Neural crest cell (in vitro differentiated cells): Measurements from ENCODE around the gene HOXA11. TPM values are rescaled to one million over a fixed set of nuclear protein-coding genes. Genes with fewer than 3 reads are reported as not detected.

ENCODE experiments used
- DNase-seq: peaks from one replicate; pipeline ENCODE4 v3.0.0; 2021; ENCODE audit warnings: low read depth, mixed read lengths, low spot score
- H3K27ac Mint-ChIP-seq: one replicate; pipeline ENCODE4 v1.8.0; 2021; ENCODE audit warnings: mild to moderate bottlenecking, mixed read lengths; ENCODE audit not compliant: unreplicated experiment
- H3K27me3 Mint-ChIP-seq: 2 replicates; pipeline ENCODE4 v1.8.0; 2021; ENCODE audit warnings: low read depth, mild to moderate bottlenecking, mixed read lengths
- H3K36me3 Mint-ChIP-seq: 2 replicates; pipeline ENCODE4 v1.8.0; 2021; ENCODE audit warnings: low read depth, mild to moderate bottlenecking, mixed read lengths
- H3K4me1 Mint-ChIP-seq: 2 replicates; pipeline ENCODE4 v1.8.0; 2021; ENCODE audit warnings: mixed read lengths
- H3K4me3 Mint-ChIP-seq: one replicate; pipeline ENCODE4 v1.8.0; 2021; ENCODE audit warnings: mild to moderate bottlenecking, mixed read lengths
- H3K9me3 Mint-ChIP-seq: 2 replicates; pipeline ENCODE4 v1.8.0; 2021; ENCODE audit warnings: mixed read lengths
- total RNA-seq: library from RNA; stranded (reverse); gene quantifications from 2 replicates; pipeline ENCODE4 v1.2.1, GENCODE V29; 2021
- TF ChIP-seq, protein P1 (sequence below): fragments of 200-600 bp; sonication (generic); conservative IDR thresholded peaks from 2 replicates; pipeline ENCODE4 v1.5.0; 2021; ENCODE audit warnings: antibody characterized with exemption, mild to moderate bottlenecking

HOXA11 gene
- total RNA-seq, 1 donor from 2014 or later = not detected

DNA sequence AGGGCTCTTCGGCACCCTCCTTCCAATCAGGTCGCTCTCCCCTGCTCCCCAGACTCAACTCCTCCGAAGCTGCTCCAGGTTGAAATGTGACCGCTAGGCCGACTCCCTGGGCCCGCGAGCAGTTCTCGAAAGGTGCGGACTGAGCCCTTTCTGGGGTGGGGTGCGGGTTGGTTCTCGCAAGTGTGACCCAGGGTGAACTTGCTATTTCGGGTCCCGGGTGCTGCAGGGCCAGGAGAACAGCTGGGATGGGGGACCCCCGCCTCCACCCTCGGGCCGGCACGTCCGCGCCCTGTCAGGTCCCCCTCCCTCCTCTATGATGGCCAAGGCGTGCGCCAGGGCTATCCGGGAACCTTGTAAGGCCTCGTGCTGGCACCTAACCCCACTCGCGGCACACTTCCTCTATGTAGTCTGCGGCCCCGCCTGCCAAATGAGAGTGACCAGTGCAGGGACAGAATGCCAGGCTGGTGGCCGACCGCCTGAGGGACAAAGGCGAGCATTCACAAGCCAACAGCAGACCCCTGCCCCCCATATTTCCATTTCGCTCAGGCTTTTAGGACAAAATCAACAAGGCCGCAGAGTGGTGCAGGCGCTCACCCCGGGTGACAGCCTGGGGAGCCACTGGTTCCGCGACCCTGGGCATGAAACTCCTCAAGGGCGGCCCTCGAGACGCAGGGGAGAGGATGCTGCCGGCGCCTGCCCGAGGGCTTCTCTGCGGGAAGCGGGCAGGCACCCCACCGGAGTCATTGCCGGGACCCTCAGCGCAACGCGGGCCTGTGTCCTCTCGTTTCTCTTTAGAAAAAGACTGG is 28.6 kb upstream of the HOXA11 start:
- Mint-ChIP-seq H3K9me3 (no peaks in the 10 kb centered on the region), H3K36me3 (no peaks in the 10 kb centered on the region), H3K4me3 (no peak overlapping the region), H3K4me1 (no peaks in the 10 kb centered on the region), H3K27me3 (peaks cover 99% of the 10 kb centered on the region), H3K27ac (no peak overlapping the region)
- no peak for DNase-seq
- TF ChIP-seq, protein P1, sequence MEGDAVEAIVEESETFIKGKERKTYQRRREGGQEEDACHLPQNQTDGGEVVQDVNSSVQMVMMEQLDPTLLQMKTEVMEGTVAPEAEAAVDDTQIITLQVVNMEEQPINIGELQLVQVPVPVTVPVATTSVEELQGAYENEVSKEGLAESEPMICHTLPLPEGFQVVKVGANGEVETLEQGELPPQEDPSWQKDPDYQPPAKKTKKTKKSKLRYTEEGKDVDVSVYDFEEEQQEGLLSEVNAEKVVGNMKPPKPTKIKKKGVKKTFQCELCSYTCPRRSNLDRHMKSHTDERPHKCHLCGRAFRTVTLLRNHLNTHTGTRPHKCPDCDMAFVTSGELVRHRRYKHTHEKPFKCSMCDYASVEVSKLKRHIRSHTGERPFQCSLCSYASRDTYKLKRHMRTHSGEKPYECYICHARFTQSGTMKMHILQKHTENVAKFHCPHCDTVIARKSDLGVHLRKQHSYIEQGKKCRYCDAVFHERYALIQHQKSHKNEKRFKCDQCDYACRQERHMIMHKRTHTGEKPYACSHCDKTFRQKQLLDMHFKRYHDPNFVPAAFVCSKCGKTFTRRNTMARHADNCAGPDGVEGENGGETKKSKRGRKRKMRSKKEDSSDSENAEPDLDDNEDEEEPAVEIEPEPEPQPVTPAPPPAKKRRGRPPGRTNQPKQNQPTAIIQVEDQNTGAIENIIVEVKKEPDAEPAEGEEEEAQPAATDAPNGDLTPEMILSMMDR = no peak

DNA sequence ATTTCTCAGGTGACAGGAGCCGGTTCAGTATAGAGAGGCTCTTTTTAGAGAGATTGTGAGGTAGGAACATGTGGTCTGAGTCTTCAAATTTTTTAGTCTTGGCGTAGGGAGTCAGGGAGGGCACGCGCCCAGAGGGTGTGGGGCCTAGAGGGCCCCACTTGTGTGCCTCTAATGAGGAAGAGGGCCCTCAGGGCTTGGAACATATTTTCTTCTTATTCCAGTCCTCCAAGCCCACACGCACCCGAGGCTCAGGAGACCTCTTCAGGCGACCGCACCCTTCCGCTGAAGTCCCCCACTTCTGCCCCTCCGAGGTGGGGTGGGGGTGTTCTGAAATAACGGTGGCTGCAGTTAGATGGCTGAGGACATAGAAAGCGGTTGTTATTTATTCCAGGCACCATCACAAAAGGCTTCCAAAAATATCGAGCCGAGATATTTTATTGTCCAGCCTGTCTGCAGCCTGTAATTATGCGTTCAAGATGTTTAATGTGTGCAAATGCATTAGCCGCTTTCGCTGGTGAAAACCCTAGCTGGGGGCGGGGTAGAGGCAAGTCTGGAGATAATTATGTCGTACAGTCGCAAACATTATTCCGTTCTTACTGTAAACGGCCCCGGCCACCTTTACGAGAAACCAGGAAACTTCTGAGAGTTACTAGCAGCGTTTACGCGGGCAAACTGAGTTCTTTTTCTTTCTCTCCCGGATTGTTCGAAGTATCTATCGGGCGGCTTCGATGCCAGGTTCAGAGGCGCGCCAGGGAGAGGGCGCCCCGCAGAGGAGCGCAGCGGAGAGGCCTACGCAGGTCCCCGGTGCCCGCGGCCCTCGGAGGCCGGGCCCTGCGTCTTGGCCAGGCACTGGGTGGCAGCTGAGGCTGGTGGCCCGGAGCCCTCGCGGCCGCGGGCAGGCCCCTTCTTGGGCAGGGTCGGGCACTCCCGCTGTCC is 27.7 kb upstream of the HOXA11 start:
- no peak for DNase-seq
- peaks cover 99% of the 10 kb centered on the region for H3K27me3 Mint-ChIP-seq
- no peaks in the 10 kb centered on the region for H3K9me3 Mint-ChIP-seq
- no peak overlapping the region for H3K27ac Mint-ChIP-seq
- TF ChIP-seq, protein P1 = no peak
- no peaks in the 10 kb centered on the region for H3K4me1 Mint-ChIP-seq
- no peaks in the 10 kb centered on the region for H3K36me3 Mint-ChIP-seq
- no peak overlapping the region for H3K4me3 Mint-ChIP-seq

DNA sequence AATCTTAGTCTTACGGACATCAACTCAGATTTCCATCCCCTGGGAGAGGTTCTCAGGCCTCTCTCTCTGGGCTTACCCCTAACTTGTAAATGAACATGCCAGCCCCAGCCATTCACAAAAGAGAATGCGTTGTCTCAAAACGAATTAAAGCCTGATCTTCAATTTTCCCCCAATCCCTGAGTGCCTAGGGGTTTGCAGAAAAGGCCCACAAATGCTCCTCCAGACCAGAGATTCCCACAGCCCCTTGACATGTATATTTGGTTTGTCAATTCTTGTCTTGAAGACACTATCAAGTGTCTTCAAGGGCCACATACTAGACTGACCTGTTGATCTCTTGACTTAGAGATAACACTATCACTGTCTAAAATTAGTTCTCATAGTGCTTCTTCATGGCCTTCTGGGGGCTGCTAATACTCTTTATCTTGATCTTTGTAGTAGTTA is 26.8 kb upstream of the HOXA11 start:
- no peaks in the 10 kb centered on the region for H3K9me3 Mint-ChIP-seq
- no peak for DNase-seq
- TF ChIP-seq, protein P1 = no peak
- H3K27me3 Mint-ChIP-seq = peaks cover 99% of the 10 kb centered on the region
- no peaks in the 10 kb centered on the region for H3K36me3 Mint-ChIP-seq
- no peak overlapping the region for H3K27ac Mint-ChIP-seq
- H3K4me3 Mint-ChIP-seq = no peak overlapping the region
- no peaks in the 10 kb centered on the region for H3K4me1 Mint-ChIP-seq

DNA sequence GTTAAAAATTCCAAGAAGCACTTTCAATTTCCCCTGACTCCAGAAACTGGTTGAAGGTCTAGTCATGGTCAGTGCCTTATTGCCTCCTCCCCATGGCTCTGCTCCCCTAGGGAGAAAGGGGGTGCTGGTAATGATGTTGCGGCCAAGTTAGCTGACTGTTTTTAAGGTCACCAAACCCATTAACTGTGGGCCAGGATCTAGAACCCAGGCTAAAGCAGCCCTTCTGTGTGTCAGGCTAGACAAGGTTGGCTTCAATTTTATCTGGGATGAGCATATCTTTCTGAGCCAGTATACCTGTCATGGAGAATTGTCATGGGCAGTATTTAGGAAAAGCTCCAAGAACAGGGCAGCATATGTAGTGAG is 26.0 kb upstream of the HOXA11 start:
- TF ChIP-seq, protein P1 = no peak
- Mint-ChIP-seq H3K27ac (no peak overlapping the region), H3K36me3 (peaks cover 1% of the 10 kb centered on the region), H3K4me1 (no peaks in the 10 kb centered on the region), H3K4me3 (no peak overlapping the region), H3K9me3 (no peaks in the 10 kb centered on the region), H3K27me3 (peaks cover 99% of the 10 kb centered on the region)
- DNase-seq = no peak

DNA sequence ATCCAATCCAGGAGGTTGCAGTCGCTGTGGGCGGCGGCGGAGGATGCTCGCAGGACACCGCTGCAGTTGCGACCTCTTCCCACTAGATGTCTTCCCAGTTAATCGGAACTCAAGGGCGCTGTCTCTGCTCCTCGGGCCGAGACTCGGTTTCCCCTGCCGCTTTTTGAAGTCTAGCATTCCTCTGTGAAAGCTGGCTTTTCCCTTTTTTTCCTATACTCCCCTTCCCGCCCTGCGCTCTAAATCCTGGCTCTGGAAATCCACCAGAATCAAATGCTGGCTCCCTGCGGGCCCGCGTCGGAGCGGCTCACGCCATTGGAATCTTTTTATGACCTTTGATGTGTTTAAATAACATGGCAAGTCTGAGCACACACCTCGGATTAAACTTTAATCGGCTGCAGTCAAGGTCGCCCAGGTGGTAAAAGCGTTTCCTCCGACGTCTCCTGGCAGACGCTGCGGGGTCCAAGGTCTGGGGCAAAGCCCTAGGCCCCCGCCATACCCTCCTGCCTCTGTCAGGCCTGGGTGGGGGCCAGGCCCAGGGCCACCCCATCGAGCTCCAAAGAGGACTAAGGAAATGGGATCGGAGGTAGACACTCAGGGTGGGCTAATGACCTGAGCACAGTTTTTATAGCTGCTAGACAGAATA is 25.5 kb upstream of the HOXA11 start:
- Mint-ChIP-seq H3K27ac (no peak overlapping the region), H3K36me3 (peaks cover 4% of the 10 kb centered on the region), H3K9me3 (no peaks in the 10 kb centered on the region), H3K4me1 (no peaks in the 10 kb centered on the region), H3K27me3 (peaks cover 99% of the 10 kb centered on the region), H3K4me3 (no peak overlapping the region)
- TF ChIP-seq, protein P1 = peak; percentile 79
- DNase-seq = peak; percentile 64
